DOHH2 (cell line): ENCODE data around the gene CAMTA1.

Experiments
- EZH2phosphoT487 ChIP-seq: fragments of 200-600 bp; sonication (generic); IDR thresholded peaks from 2 replicates; pipeline ENCODE4 v1.6.1; 2017; ENCODE audit warnings: borderline replicate concordance, mild to moderate bottlenecking, antibody characterized with exemption, low read length, moderate library complexity, mixed read lengths
- TF ChIP-seq, protein P1 (sequence below): fragments of 200-600 bp; sonication (generic); IDR thresholded peaks from one replicate; pipeline ENCODE4 v1.5.1; 2014; ENCODE audit warnings: antibody characterized with exemption, mild to moderate bottlenecking, low read depth, low read length; ENCODE audit not compliant: poor library complexity, severe bottlenecking

- TF ChIP-seq, protein P1, sequence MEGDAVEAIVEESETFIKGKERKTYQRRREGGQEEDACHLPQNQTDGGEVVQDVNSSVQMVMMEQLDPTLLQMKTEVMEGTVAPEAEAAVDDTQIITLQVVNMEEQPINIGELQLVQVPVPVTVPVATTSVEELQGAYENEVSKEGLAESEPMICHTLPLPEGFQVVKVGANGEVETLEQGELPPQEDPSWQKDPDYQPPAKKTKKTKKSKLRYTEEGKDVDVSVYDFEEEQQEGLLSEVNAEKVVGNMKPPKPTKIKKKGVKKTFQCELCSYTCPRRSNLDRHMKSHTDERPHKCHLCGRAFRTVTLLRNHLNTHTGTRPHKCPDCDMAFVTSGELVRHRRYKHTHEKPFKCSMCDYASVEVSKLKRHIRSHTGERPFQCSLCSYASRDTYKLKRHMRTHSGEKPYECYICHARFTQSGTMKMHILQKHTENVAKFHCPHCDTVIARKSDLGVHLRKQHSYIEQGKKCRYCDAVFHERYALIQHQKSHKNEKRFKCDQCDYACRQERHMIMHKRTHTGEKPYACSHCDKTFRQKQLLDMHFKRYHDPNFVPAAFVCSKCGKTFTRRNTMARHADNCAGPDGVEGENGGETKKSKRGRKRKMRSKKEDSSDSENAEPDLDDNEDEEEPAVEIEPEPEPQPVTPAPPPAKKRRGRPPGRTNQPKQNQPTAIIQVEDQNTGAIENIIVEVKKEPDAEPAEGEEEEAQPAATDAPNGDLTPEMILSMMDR, result no peak
- TF ChIP-seq EZH2phosphoT487, result no peak
Observed at GRCh38 chr1:7628273-7628672, 843.0 kb downstream of the CAMTA1 start.
